ENCODE results near the gene SDC1.

The SDC1 gene

GRCh38 chr2:20173496-20174402 is 51.2 kb downstream of the SDC1 start:
- TF ChIP-seq YY1 (IDR thresholded peaks at IDR 0.05; ENCODE audit: low read depth) (no peak), REST (IDR thresholded peaks at IDR 0.05; ENCODE audit: low read depth) (no peak), USF1 (IDR thresholded peaks at IDR 0.05) (no peak), TEAD4 (IDR thresholded peaks at IDR 0.05) (no peak), ZBTB7A (IDR thresholded peaks at IDR 0.05; ENCODE audit: low read depth) (no peak), TCF12 (IDR thresholded peaks at IDR 0.05; ENCODE audit: low read depth) (no peak), RAD21 (IDR thresholded peaks at IDR 0.05; ENCODE audit: low read depth) (no peak), EP300 (IDR thresholded peaks at IDR 0.05; ENCODE audit: borderline replicate concordance) (no peak), EGR1 (IDR thresholded peaks at IDR 0.05) (no peak), NFIC (IDR thresholded peaks at IDR 0.05) (no peak), CEBPB (IDR thresholded peaks at IDR 0.05) (no peak), MAX (IDR thresholded peaks at IDR 0.05) (no peak), FOXM1 (IDR thresholded peaks at IDR 0.05; ENCODE audit: borderline replicate concordance, low read depth) (no peak), CREB1 (IDR thresholded peaks at IDR 0.05; ENCODE audit: low read depth) (no peak), TAF1 (IDR thresholded peaks at IDR 0.05; ENCODE audit: low read depth) (no peak)

GRCh38 chr2:20173064-20173463 is 51.9 kb downstream of the SDC1 start:
- TF ChIP-seq ZBTB7A (IDR thresholded peaks at IDR 0.05; ENCODE audit: low read depth) (no peak), REST (IDR thresholded peaks at IDR 0.05; ENCODE audit: low read depth) (no peak), CEBPB (IDR thresholded peaks at IDR 0.05) (no peak), RAD21 (IDR thresholded peaks at IDR 0.05; ENCODE audit: low read depth) (no peak), USF1 (IDR thresholded peaks at IDR 0.05) (no peak), CREB1 (IDR thresholded peaks at IDR 0.05; ENCODE audit: low read depth) (no peak), TEAD4 (IDR thresholded peaks at IDR 0.05) (no peak), EGR1 (IDR thresholded peaks at IDR 0.05) (no peak), NFIC (IDR thresholded peaks at IDR 0.05) (no peak), YY1 (IDR thresholded peaks at IDR 0.05; ENCODE audit: low read depth) (no peak), FOXM1 (IDR thresholded peaks at IDR 0.05; ENCODE audit: borderline replicate concordance, low read depth) (no peak), TAF1 (IDR thresholded peaks at IDR 0.05; ENCODE audit: low read depth) (no peak), TCF12 (IDR thresholded peaks at IDR 0.05; ENCODE audit: low read depth) (no peak)

GRCh38 chr2:20172273-20173055 is 52.5 kb downstream of the SDC1 start:
- TF ChIP-seq ZBTB7A (IDR thresholded peaks at IDR 0.05; ENCODE audit: low read depth) (no peak), MAX (IDR thresholded peaks at IDR 0.05) (no peak), REST (IDR thresholded peaks at IDR 0.05; ENCODE audit: low read depth) (no peak), CREB1 (IDR thresholded peaks at IDR 0.05; ENCODE audit: low read depth) (no peak)
